ENCODE results near the gene GRIK4.

GRIK4 gene

GRCh38 chr11:120525261-120526171 lies 14.0 kb downstream of the GRIK4 start:
- H3F3A ChIP-seq (ENCODE audit: control insufficient read depth, insufficient read depth): no peaks in the 10 kb centered on the region
- no peaks in the 10 kb centered on the region for H3K4me1 ChIP-seq (ENCODE audit: control insufficient read depth, low read length)
- no peaks in the 10 kb centered on the region for H3K9me2 ChIP-seq (replicated peaks; ENCODE audit: control insufficient read depth, low read length)
- no peaks in the 10 kb centered on the region for H4K20me1 ChIP-seq (ENCODE audit: control insufficient read depth, insufficient read depth, low read depth, low read length)
- H3K4me2 ChIP-seq (ENCODE audit: low read length): no peak overlapping the region
- no peaks in the 10 kb centered on the region for H3K36me3 ChIP-seq (ENCODE audit: control insufficient read depth, low read length)
- no peaks in the 10 kb centered on the region for H3K79me2 ChIP-seq (ENCODE audit: control insufficient read depth, low read length)
- no peak overlapping the region for H3K4me3 ChIP-seq (ENCODE audit: low read length)
- no peaks in the 10 kb centered on the region for H3K9me3 ChIP-seq (ENCODE audit: control insufficient read depth, insufficient read depth, low read length)
- H3K27me3 ChIP-seq (ENCODE audit: control insufficient read depth, low read length): no peaks in the 10 kb centered on the region
- TF ChIP-seq, protein P1, sequence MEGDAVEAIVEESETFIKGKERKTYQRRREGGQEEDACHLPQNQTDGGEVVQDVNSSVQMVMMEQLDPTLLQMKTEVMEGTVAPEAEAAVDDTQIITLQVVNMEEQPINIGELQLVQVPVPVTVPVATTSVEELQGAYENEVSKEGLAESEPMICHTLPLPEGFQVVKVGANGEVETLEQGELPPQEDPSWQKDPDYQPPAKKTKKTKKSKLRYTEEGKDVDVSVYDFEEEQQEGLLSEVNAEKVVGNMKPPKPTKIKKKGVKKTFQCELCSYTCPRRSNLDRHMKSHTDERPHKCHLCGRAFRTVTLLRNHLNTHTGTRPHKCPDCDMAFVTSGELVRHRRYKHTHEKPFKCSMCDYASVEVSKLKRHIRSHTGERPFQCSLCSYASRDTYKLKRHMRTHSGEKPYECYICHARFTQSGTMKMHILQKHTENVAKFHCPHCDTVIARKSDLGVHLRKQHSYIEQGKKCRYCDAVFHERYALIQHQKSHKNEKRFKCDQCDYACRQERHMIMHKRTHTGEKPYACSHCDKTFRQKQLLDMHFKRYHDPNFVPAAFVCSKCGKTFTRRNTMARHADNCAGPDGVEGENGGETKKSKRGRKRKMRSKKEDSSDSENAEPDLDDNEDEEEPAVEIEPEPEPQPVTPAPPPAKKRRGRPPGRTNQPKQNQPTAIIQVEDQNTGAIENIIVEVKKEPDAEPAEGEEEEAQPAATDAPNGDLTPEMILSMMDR (IDR thresholded peaks at IDR 0.05; ENCODE audit: low read depth, low read length, poor library complexity, severe bottlenecking): no peak
- TF ChIP-seq EZH2phosphoT487 (IDR thresholded peaks at IDR 0.05; ENCODE audit: borderline replicate concordance, low read length): no peak
- no peak overlapping the region for H3K27ac ChIP-seq (ENCODE audit: low read depth, low read length)

GRCh38 chr11:120526241-120526640 lies 14.7 kb downstream of the GRIK4 start:
- Histone ChIP-seq H3K9me3 (ENCODE audit: control insufficient read depth, insufficient read depth, low read length) (no peaks in the 10 kb centered on the region), H3K27ac (ENCODE audit: low read depth, low read length) (no peak overlapping the region), H3F3A (ENCODE audit: control insufficient read depth, insufficient read depth) (no peaks in the 10 kb centered on the region), H3K4me1 (ENCODE audit: control insufficient read depth, low read length) (no peaks in the 10 kb centered on the region), H3K4me3 (ENCODE audit: low read length) (no peak overlapping the region), H3K4me2 (ENCODE audit: low read length) (no peak overlapping the region), H3K9me2 (replicated peaks; ENCODE audit: control insufficient read depth, low read length) (no peaks in the 10 kb centered on the region), H3K79me2 (ENCODE audit: control insufficient read depth, low read length) (no peaks in the 10 kb centered on the region), H3K36me3 (ENCODE audit: control insufficient read depth, low read length) (no peaks in the 10 kb centered on the region), H3K27me3 (ENCODE audit: control insufficient read depth, low read length) (no peaks in the 10 kb centered on the region), H4K20me1 (ENCODE audit: control insufficient read depth, insufficient read depth, low read depth, low read length) (no peaks in the 10 kb centered on the region)
- no peak for TF ChIP-seq EZH2phosphoT487 (IDR thresholded peaks at IDR 0.05; ENCODE audit: borderline replicate concordance, low read length)

- H3K27ac ChIP-seq (ENCODE audit: low read depth, low read length): no peak overlapping the region
- H3K9me3 ChIP-seq (ENCODE audit: control insufficient read depth, insufficient read depth, low read length): no peaks in the 10 kb centered on the region
- H3K4me1 ChIP-seq (ENCODE audit: control insufficient read depth, low read length): no peaks in the 10 kb centered on the region
- H3K4me3 ChIP-seq (ENCODE audit: low read length): no peak overlapping the region
- H3K4me2 ChIP-seq (ENCODE audit: low read length): no peak overlapping the region
- H3K27me3 ChIP-seq (ENCODE audit: control insufficient read depth, low read length): no peaks in the 10 kb centered on the region
- H3K79me2 ChIP-seq (ENCODE audit: control insufficient read depth, low read length): no peaks in the 10 kb centered on the region
- H3K9me2 ChIP-seq (replicated peaks; ENCODE audit: control insufficient read depth, low read length): no peaks in the 10 kb centered on the region
- H4K20me1 ChIP-seq (ENCODE audit: control insufficient read depth, insufficient read depth, low read depth, low read length): no peaks in the 10 kb centered on the region
- TF ChIP-seq EZH2phosphoT487 (IDR thresholded peaks at IDR 0.05; ENCODE audit: borderline replicate concordance, low read length): no peak
- TF ChIP-seq, protein P1 (IDR thresholded peaks at IDR 0.05; ENCODE audit: low read depth, low read length, poor library complexity, severe bottlenecking): no peak
- no peaks in the 10 kb centered on the region for H3K36me3 ChIP-seq (ENCODE audit: control insufficient read depth, low read length)
- no peaks in the 10 kb centered on the region for H3F3A ChIP-seq (ENCODE audit: control insufficient read depth, insufficient read depth)
These were observed 15.7 kb downstream of the GRIK4 start for GRCh38 chr11:120527111-120527761.

DNA sequence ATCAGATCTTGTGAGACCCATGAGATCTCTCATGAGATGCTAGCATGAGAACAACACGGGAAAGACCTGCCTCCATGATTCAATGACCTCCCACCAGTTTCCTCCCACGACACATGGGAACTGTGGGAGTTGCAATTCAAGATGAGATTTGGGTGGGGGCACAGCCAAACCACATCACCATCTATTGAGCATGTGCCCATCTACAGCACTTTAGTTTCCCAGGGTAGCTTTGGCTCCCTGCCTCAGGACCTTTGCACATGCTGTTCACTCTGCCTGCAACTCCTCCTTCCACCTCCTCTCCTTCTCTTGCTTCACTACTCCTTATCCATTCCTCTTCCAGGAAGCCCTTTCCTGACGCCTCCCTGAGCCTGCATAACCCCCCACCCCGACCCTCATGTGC lies 17.2 kb downstream of the GRIK4 start:
- Histone ChIP-seq H3K9me3 (ENCODE audit: control insufficient read depth, insufficient read depth, low read length) (no peaks in the 10 kb centered on the region), H4K20me1 (ENCODE audit: control insufficient read depth, insufficient read depth, low read depth, low read length) (no peaks in the 10 kb centered on the region), H3K27me3 (ENCODE audit: control insufficient read depth, low read length) (0 out of 2 replicates have a peak, but pooled peaks cover 4% of the 10 kb centered on the region), H3K36me3 (ENCODE audit: control insufficient read depth, low read length) (no peaks in the 10 kb centered on the region), H3K4me3 (ENCODE audit: low read length) (no peak overlapping the region), H3K4me1 (ENCODE audit: control insufficient read depth, low read length) (no peaks in the 10 kb centered on the region), H3K4me2 (ENCODE audit: low read length) (no peak overlapping the region), H3K27ac (ENCODE audit: low read depth, low read length) (no peak overlapping the region), H3F3A (ENCODE audit: control insufficient read depth, insufficient read depth) (no peaks in the 10 kb centered on the region), H3K9me2 (replicated peaks; ENCODE audit: control insufficient read depth, low read length) (no peaks in the 10 kb centered on the region), H3K79me2 (ENCODE audit: control insufficient read depth, low read length) (no peaks in the 10 kb centered on the region)
- TF ChIP-seq EZH2phosphoT487 (IDR thresholded peaks at IDR 0.05; ENCODE audit: borderline replicate concordance, low read length): no peak
- TF ChIP-seq, protein P1 (IDR thresholded peaks at IDR 0.05; ENCODE audit: low read depth, low read length, poor library complexity, severe bottlenecking): no peak

All from DOHH2 (cell line).